NCI-H345 treated with DMSO at 0.1 percent for 48 hours (cell line): ENCODE measurements around the gene ZNF275.
"Not testable (repeated sequence)": the region's sequence is repeated elsewhere in the genome, so short reads cannot be mapped to it uniquely, and the experiment has no call there.

Source experiments
- DNase-seq: peaks from one replicate; lab custom pipeline; 2025; ENCODE audit not compliant: unreplicated experiment; lab: John Stamatoyannopoulos, UW

Gene ZNF275

DNA sequence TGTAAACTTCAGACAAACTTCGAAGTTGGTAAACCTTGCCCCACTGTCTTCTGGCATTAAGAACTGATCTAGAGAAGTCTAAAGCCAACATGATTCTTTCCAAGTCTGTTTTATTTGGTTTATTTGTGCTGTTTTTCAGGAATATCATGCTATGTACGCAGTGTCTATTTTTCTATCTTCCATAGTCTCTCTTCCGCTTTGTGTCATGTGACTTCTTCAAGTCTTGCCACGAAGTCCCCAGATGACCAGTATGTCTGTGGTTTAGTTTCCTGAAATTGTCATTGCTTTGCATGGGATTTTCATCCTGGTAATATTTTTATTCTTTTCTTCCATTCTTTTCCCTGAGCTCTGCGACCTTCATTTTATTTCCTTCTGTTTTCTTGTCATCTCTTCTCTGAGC is 52.1 kb downstream of the ZNF275 start:
- DNase-seq: no peak

DNA sequence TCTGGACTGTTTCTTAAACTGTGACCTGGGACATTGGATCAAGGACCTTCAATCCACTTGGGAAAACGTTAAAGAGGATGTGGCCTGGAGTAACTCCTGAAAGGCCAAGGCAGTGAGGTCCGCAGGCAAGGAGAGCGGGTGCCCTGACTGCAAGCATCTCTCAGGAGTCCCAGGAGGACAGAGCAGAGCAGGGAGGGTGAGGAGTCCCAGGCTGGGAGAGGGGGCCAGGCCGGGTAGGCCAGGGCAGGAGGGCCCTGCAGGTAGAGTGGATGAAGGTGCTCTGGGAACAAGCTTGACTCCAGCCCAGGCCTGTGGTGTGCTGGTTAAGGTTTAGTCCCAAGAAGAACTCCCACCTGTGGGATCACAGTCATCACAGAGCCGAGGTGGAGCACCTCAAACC is 53.4 kb downstream of the ZNF275 start:
- DNase-seq: no peak

DNA sequence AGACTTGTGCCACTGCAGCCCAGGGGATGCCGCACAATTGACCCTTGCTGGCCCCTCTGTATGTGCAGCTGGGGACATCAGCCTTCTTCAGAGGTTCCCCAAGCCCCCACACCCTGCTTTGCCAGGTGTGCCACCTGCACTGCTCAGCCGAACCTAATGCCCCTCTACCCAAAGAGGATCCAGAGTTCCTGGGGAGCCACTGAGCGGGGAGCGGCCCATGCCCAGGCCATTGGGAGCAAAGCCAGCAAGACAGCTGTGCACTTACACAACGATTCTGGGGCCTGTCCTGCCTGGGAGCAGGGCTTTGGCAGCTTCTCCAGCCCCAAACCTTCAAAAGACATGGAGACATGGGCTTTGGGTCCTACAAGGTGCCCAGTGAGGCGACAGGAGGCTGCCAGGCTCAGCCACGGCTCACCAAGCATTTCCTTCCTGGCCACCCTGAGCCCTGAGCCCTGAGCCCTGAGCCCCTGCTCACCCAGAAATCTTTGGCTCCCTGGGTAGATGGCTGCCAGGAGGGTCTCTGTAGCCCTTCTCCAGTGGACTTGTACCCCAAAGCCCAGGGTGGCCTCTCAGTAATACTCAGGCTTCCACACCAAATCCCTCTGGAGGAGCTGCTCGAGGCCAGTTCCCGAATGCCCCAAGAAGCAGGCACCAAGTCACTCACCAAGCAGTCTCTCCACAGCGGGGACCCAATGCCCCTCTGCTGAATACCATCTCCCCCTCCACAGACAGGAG is 54.2 kb downstream of the ZNF275 start:
- DNase-seq: no peak

DNA sequence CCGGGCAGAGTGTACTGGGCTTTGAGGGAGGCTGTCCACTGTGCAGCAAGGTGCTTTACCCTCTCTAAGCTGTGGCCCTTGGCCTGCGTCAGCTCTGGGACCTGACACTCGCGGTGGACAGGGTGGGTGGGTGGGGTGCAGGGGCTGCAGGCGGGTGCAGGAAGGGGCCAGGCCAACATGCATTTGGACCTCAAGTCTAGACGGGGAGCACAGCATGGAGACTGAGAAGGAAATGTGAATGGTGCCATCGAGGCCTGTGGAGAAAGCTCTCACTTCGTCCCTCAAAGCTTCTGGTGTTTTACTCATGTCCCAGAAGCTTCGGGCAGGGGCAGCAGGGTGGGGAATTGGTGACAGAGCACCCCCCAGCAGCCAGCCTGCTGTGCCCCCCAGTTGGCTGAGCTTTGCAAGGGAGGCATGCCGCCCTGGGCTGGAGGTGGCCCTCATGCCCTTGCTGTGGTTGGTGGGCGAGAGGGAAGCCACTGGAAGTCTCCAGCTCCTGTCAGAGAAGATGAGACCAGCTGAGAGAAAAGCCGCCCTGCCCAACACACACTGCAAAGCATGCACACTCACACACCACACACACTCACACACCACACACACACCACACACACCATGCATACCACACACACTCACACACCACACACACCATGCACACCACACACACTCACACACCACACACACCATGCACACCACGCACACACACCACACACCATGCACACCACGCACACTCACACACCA is 54.9 kb downstream of the ZNF275 start:
- DNase-seq: no peak

GRCh38 chrX:153389460-153389768 is 55.5 kb downstream of the ZNF275 start:
- not testable (repeated sequence) for DNase-seq

DNA sequence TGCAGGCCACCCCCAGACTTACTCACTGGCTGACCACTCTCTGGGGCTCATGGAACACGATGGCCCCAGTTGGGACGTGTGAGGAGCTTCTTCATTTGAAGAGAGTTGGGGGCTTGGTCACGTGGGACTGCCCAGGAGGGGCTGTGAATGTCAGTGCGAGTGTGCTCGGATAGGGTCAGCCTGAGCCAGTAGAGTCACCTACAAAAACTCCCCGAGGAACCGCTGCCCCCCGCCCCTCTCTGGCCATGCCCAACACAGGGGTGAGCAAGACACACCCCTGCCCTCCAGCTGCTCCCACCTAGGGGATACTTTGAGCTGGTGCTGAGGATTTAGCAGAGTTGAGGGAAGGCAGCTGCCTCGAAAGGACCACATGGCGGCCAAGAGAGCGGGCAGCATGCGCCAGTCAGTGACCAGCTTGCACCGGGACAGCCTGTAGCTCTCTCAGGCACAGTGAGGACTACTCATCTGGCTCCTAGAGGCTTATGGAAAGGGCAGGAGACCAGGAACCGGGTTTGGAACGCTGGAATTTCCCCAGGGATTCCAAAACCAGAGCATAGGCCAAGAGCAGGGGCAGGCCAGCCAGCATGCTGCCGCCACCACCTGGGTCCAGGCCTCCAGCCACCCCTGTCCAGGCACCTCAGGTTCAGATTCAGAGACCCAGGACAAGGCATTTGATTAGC is 58.8 kb downstream of the ZNF275 start:
- DNase-seq: no peak

- no peak for DNase-seq
Measured at GRCh38 chrX:153394612-153395011, 60.7 kb downstream of the ZNF275 start.

GRCh38 chrX:153395613-153396319 is 61.8 kb downstream of the ZNF275 start:
- DNase-seq: no peak

DNA sequence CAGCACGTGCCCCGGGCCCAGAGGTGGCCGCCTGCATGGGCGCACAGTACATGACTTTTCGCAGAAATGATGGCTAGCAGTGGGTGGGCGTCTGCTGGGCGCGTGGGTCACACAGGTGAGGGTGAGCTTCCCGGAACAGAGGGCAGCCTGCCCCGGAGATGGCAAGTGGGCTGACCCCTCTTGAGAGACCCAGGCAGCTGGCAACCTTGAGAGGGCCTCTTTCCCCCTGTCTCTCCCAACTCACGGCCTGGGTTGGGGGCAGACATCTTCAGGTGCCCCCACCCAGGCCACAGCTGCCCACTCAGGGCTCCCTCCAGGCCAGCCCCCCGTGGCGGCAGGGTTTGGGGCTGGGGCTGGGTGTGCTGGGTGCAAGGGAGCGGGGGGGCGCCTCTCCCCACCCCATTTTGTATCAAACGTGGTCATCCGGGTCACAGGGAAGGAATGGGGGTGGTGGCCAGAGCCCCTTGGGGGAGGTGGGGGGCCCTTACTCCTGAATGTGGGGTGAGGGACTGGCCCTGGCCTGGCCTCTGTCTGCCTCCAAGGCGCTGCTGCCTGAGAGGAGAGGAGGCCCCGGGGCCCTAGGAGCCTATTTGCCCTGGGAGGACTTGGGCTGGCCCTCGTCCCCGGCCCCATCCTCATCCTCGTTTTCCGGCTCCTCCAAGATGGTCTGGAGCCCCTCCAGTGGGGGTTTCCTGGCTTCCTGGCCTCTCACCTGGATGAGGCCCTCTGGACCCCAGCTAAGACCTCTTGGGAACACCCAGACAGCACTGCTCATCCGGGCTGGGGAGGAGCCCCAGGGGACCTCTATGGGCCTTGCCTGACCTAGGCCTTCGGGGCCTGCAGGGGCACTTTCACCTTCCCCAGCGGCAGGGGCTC is 62.6 kb downstream of the ZNF275 start:
- DNase-seq: no peak

DNA sequence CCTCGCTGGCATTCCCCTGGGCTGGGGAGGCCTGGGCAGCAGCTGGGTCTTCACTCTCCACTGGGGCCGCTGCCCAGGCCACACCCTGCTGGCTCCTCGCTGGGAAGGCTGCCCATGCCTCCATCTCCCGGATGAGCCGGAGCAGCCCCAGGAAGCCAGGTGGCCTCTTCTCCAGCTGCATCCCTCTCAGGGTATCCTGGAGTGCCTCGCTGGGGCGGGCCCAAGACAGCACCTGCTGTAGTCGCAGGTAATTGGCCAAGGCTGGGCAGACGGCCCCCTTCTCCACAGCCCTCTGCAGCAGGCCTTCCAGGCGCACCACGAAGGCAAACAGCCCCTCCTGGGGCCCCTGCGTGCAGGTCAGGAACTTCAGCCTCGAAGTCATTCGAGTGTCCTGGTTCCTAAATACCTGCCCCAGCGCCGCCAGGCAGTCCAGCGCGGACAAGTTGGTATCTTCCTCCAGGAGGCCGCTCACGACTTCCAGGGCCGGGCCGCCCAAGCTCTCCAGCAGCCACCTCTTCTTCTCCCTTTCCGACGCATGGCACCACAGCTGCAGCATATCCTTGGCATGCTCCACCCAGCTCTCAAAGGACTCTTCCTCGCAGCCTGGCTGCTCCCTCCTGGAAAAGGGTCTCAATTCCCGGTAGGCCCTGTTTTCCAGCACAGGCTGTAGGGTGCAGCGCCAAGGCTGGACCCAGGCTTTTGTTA is 63.5 kb downstream of the ZNF275 start:
- no peak for DNase-seq

DNA sequence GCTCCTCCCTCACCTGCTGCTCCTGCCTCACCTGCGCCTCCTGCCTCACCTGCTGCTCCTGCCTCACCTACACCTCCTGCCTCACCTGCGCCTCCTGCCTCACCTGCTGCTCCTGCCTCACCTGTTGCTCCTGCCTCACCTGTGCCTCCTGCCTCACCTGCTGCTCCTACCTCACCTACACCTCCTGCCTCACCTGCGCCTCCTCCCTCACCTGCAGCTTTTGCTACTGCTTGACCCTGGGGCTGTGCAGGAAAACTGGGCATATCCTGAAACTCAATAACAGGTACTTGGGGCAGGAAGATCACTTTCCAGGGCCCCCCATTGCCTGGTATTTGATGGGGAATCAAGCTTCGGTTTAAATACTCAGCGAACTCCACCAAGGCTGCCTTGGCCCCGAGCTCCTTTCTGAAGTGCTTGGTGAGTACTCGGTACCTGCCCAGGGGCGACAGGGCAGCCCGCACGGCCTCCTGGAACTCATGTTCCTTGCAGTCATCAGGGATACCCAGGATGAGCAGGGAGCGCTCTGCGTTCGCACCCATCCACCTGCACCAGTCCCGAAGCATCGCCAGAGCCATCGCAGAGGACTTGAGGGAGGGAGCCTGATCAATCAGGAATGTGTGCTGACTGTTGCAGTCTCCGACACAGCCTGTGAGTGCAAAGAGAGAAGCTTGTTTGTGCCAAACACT is 64.5 kb downstream of the ZNF275 start:
- no peak for DNase-seq

DNA sequence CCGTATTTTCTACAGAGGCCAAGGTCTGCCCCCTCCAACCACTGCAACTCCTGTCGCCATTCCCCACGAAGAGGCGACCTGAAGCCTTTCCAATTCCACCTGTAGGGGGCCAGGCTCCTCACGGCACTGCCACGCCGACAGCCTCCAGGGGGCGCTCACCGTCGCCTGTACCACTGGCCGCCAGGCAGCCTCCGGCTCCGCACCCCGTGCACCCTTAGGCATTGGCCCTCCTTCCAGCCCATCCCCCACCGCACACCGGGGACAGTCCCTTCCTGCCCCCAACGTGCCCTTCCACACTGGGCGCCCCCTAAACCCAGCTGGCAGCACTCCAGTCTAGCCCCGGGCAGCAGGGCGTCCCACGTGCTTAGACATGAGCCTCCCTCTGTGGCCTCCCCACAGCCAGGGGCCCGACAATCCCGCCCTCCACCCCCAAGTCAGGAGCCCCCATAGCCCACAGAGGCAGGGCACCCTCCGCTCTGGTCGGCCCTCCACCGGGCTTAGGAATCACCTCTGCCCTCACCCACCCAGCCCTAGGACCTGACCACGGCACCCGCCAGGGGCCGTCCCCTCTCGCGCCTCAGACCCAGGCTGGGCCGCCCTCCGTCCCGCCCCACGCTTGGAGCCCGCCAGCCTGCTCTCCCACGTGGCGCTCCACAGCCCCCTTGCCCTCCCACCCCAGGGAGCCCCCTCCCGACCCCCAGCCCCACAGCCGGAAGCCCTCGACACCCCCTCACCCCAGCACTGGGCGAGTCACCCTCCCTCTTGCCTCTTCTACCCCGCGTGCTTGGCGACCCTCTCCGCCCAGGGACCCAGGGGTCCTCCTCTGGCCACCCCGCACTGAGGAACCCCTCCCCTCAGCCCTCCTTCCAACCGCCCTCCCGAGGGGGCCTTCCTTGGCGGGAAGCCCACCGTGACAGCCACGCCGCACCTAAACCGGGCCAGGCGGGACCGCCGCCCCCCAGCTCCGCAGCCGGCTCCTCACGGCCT is 66.5 kb downstream of the ZNF275 start:
- no peak for DNase-seq

GRCh38 chrX:153401133-153401764 is 67.3 kb downstream of the ZNF275 start, which contains the start of gene PNMA6E:
PNMA6E (minus strand) TSS chrX:153401350; CDS start chrX:153398849, 2,501 bp downstream.
- no peak for DNase-seq
